OCI-LY1 (cell line): ENCODE data around the gene ZMYND19.

Experiments
- H2AFZ ChIP-seq: fragments of 200-600 bp; sonication (generic), shearing (Covaris generic); 2 replicates; pipeline ENCODE4 v1.6.0; 2014; ENCODE audit warnings: antibody characterized with exemption, mild to moderate bottlenecking, low read length
- H3F3A ChIP-seq: fragments of 200-600 bp; sonication (generic), shearing (Covaris generic); 2 replicates; pipeline ENCODE4 v1.6.0; 2014; ENCODE audit warnings: mild to moderate bottlenecking, antibody characterized with exemption, low read length, moderate library complexity; ENCODE audit not compliant: insufficient read depth
- H3K27ac ChIP-seq: fragments of 200-600 bp; sonication (generic); 2 replicates; pipeline ENCODE4 v1.5.1; 2014; ENCODE audit warnings: low read length, mixed run types, mild to moderate bottlenecking, low read depth; ENCODE audit not compliant: poor library complexity, severe bottlenecking
- H3K27me3 ChIP-seq: fragments of 200-600 bp; sonication (generic); 2 replicates; pipeline ENCODE4 v1.6.0; 2014; ENCODE audit warnings: antibody characterized with exemption, mild to moderate bottlenecking, low read length, moderate library complexity; ENCODE audit not compliant: insufficient read depth
- H3K36me3 ChIP-seq: fragments of 200-600 bp; sonication (generic); 2 replicates; pipeline ENCODE4 v1.6.1; 2014; ENCODE audit warnings: mild to moderate bottlenecking, antibody characterized with exemption, low read length, moderate library complexity, mixed read lengths; ENCODE audit not compliant: insufficient read depth
- H3K4me1 ChIP-seq: fragments of 200-600 bp; sonication (generic); 2 replicates; pipeline ENCODE4 v1.5.1; 2014; ENCODE audit warnings: mild to moderate bottlenecking, low read length, moderate library complexity; ENCODE audit not compliant: insufficient read depth, severe bottlenecking
- H3K4me2 ChIP-seq: fragments of 200-600 bp; sonication (generic), shearing (Covaris generic); 2 replicates; pipeline ENCODE4 v1.6.1; 2014; ENCODE audit warnings: low read length
- H3K4me3 ChIP-seq: fragments of 200-600 bp; sonication (generic); 2 replicates; pipeline ENCODE4 v1.5.1; 2014; ENCODE audit warnings: low read length, low read depth, mild to moderate bottlenecking, mixed read lengths; ENCODE audit not compliant: poor library complexity, severe bottlenecking
- H3K79me2 ChIP-seq: fragments of 200-600 bp; shearing (Covaris generic); 2 replicates; pipeline ENCODE4 v1.6.1; 2016; ENCODE audit warnings: mixed run types, low read length, mixed read lengths; ENCODE audit not compliant: insufficient read depth
- H3K9ac ChIP-seq: fragments of 200-600 bp; sonication (generic), shearing (Covaris generic); 2 replicates; pipeline ENCODE4 v1.6.1; 2014; ENCODE audit warnings: mild to moderate bottlenecking, low read length, mixed read lengths
- H3K9me2 ChIP-seq: fragments of 200-600 bp; sonication (generic), shearing (Covaris generic); 2 replicates; pipeline ENCODE4 v1.6.1; 2014; ENCODE audit warnings: low read depth, mild to moderate bottlenecking, low read length, mixed read lengths
- H3K9me3 ChIP-seq: fragments of 200-600 bp; shearing (Covaris generic); 2 replicates; pipeline ENCODE4 v1.6.1; 2014; ENCODE audit warnings: low read length, mixed read lengths
- H4K20me1 ChIP-seq: fragments of 200-600 bp; sonication (generic), shearing (Covaris generic); 2 replicates; pipeline ENCODE4 v1.6.0; 2016; ENCODE audit warnings: mild to moderate bottlenecking, low read length; ENCODE audit not compliant: insufficient read depth
- CTCF ChIP-seq: fragments of 200-600 bp; sonication (generic), shearing (Covaris generic); IDR thresholded peaks from 2 replicates; pipeline ENCODE4 v1.5.1; 2017; ENCODE audit warnings: mild to moderate bottlenecking, antibody characterized with exemption, low read length, moderate library complexity, mixed read lengths
- EZH2 ChIP-seq: fragments of 200-600 bp; sonication (generic), shearing (Covaris generic); IDR thresholded peaks from 2 replicates; pipeline ENCODE4 v1.8.0; 2017; ENCODE audit warnings: borderline replicate concordance, mixed run types, mild to moderate bottlenecking, antibody characterized with exemption, low read length, moderate library complexity, mixed read lengths

ZMYND19 gene

GRCh38 chr9:137614631-137615386 lies 24.5 kb upstream of the ZMYND19 start:
- Histone ChIP-seq H3K4me3 (no peak overlapping the region), H3K4me1 (peaks cover 36% of the 10 kb centered on the region), H3K4me2 (no peak overlapping the region), H2AFZ (no peak overlapping the region), H4K20me1 (no peaks in the 10 kb centered on the region), H3K27me3 (no peaks in the 10 kb centered on the region), H3K36me3 (peaks cover 35% of the 10 kb centered on the region), H3K27ac (no peak overlapping the region), H3F3A (no peaks in the 10 kb centered on the region), H3K9ac (no peak overlapping the region), H3K9me2 (no peaks in the 10 kb centered on the region), H3K79me2 (peaks cover 17% of the 10 kb centered on the region), H3K9me3 (no peaks in the 10 kb centered on the region)
- TF ChIP-seq CTCF (no peak), EZH2 (no peak)

GRCh38 chr9:137613738-137614523 lies 23.6 kb upstream of the ZMYND19 start:
- no peak overlapping the region for H3K4me2 ChIP-seq
- H3K27ac ChIP-seq = no peak overlapping the region
- H3K4me1 ChIP-seq = peaks cover 36% of the 10 kb centered on the region
- H3K36me3 ChIP-seq = peaks cover 35% of the 10 kb centered on the region
- peaks cover 11% of the 10 kb centered on the region; the same call in 1 of the 2 replicates for H3K79me2 ChIP-seq
- H3K9ac ChIP-seq = no peak overlapping the region
- H3K27me3 ChIP-seq = no peaks in the 10 kb centered on the region
- no peaks in the 10 kb centered on the region for H4K20me1 ChIP-seq
- no peaks in the 10 kb centered on the region for H3K9me3 ChIP-seq
- H3K4me3 ChIP-seq = no peak overlapping the region
- TF ChIP-seq CTCF (no peak), EZH2 (no peak)
- H2AFZ ChIP-seq = no peak overlapping the region
- no peaks in the 10 kb centered on the region for H3K9me2 ChIP-seq
- no peaks in the 10 kb centered on the region for H3F3A ChIP-seq

GRCh38 chr9:137613259-137613658 lies 22.9 kb upstream of the ZMYND19 start:
- H3K4me2 ChIP-seq = no peak overlapping the region
- peaks cover 11% of the 10 kb centered on the region; the same call in 1 of the 2 replicates for H3K79me2 ChIP-seq
- peaks cover 36% of the 10 kb centered on the region for H3K4me1 ChIP-seq
- TF ChIP-seq EZH2 = no peak
- H3K9ac ChIP-seq = no peak overlapping the region
- H3K9me3 ChIP-seq = no peaks in the 10 kb centered on the region
- H4K20me1 ChIP-seq = no peaks in the 10 kb centered on the region
- no peak overlapping the region for H2AFZ ChIP-seq
- H3K27me3 ChIP-seq = no peaks in the 10 kb centered on the region
- H3F3A ChIP-seq = no peaks in the 10 kb centered on the region
- peaks cover 35% of the 10 kb centered on the region for H3K36me3 ChIP-seq
- H3K4me3 ChIP-seq = no peak overlapping the region
- no peak overlapping the region for H3K27ac ChIP-seq
- no peaks in the 10 kb centered on the region for H3K9me2 ChIP-seq
